KOPT-K1 (cell line): ENCODE results near the gene BEST1.
"Not testable (repeated sequence)": the region's sequence is repeated elsewhere in the genome, so short reads cannot be mapped to it uniquely, and the experiment has no call there.

Source experiments
- H3K27ac ChIP-seq: fragments of 200-600 bp; sonication (generic); 2 replicates; pipeline ENCODE4 v1.5.1; 2016; ENCODE audit warnings: antibody characterized with exemption, mild to moderate bottlenecking, low read depth, low read length; ENCODE audit not compliant: poor library complexity, severe bottlenecking
- H3K36me3 ChIP-seq: fragments of 200-600 bp; sonication (generic); 2 replicates; pipeline ENCODE4 v1.5.1; 2017; ENCODE audit warnings: antibody characterized with exemption, mild to moderate bottlenecking, low read length, moderate library complexity; ENCODE audit not compliant: insufficient read depth
- H3K9me3 ChIP-seq: fragments of 200-600 bp; sonication (generic); 2 replicates; pipeline ENCODE4 v1.5.1; 2017; ENCODE audit warnings: antibody characterized with exemption, low read length, mild to moderate bottlenecking; ENCODE audit not compliant: insufficient read depth, poor library complexity, severe bottlenecking

BEST1 gene

DNA sequence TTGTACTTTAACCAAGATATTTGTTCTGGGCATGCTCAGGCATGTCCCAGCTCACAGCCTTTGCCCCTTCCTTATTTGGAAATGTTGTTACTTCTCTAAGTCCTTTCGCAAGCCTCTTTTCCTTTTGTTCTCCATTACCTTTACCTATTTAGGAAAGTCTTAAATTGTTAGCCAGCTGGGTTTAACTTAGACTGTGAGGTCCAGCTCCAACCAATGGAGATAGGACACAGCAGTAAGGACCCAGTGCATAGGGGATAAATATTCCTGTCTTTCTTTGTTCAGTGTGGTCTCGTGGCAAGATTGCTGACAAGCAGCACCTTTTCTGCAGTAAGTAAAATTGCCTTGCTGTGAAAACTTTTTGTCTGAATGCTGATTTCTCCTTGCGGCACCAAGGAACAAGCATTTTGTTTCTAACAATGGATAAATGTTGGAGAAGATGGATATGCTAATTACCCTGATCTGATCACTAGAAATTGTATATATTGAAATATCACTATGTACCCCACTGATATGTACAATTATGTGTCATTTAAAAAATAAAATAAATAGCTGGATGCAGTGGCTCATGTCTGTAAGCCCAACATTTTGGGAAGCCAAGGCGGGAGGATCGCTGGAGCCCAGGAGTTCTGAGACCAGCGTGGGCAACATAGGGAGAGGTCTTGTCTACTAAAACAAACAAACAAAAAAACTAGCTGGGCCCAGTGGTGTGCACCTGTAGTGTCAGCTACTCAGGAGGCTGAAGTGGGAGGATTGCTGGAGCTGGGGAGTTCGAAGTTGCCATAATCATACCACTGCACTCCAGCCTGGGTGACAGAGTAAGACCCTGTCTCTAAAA lies 49.2 kb downstream of the BEST1 start:
- no peak overlapping the region for H3K27ac ChIP-seq
- H3K9me3 ChIP-seq, result peaks cover 7% of the 10 kb centered on the region
- no peaks in the 10 kb centered on the region for H3K36me3 ChIP-seq

DNA sequence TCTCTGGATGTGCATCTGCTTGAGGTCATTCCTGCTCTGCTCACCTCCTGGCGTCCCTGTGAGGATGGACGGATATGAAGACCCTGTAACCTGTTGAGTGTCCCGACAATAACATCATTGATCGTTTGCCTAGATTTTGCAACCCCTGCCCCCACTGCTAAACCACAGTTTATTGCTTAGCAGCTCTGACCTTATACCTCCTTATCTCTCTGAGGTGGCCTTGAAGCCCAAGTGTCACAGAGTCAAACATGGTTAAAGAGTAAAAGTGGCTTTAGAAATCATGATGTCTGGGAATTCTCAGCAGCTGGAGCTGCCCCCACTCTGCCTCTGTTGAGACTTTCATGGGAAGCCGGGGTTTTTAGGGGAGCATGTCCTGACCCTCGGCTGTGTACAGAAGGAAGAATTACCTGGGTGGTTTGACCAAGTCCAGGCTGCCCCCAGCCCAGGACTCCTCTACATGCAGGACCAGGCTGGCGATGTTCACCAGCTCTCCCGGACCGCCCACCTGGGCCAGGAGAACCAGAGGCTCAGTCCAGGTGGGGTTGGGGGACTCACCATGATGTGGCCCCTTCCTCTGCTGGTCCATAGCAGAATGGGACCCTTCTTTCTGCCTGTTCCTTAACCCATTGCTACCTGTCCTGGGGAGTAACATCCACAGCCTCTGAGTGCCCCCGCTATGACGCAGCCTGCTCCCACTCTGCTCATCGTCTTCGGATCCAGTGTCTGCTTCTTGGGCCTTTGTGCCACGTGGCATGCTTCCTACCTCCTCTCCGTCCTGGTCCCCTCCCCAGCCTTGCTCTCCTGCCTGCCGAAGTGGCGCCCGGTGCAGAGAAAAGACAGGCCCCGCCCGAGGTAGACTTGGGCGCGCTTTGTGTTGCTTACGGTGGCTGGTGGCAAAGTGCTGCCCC lies 50.6 kb downstream of the BEST1 start:
- no peak overlapping the region for H3K27ac ChIP-seq

GRCh38 chr11:62001450-62002191 lies 51.5 kb downstream of the BEST1 start:
- H3K9me3 ChIP-seq, result peaks cover 7% of the 10 kb centered on the region
- H3K27ac ChIP-seq, result no peak overlapping the region
- H3K36me3 ChIP-seq, result no peaks in the 10 kb centered on the region

More for the DNA sequence above, 50.6 kb downstream of the BEST1 start:
- Histone ChIP-seq H3K9me3 (peaks cover 7% of the 10 kb centered on the region), H3K36me3 (no peaks in the 10 kb centered on the region)

- not testable (repeated sequence) for H3K9me3 ChIP-seq
Observed at GRCh38 chr11:62002283-62002682, 52.1 kb downstream of the BEST1 start.

GRCh38 chr11:62004473-62004872 lies 54.3 kb downstream of the BEST1 start:
- Histone ChIP-seq H3K27ac (no peak overlapping the region), H3K36me3 (no peaks in the 10 kb centered on the region), H3K9me3 (peaks cover 2% of the 10 kb centered on the region)

More at GRCh38 chr11:62002283-62002682, 52.1 kb downstream of the BEST1 start:
- not testable (repeated sequence) for H3K36me3 ChIP-seq, H3K27ac ChIP-seq

GRCh38 chr11:62008193-62008592 lies 58.0 kb downstream of the BEST1 start:
- Histone ChIP-seq H3K36me3 (no peaks in the 10 kb centered on the region), H3K27ac (no peak overlapping the region), H3K9me3 (no peaks in the 10 kb centered on the region)

DNA sequence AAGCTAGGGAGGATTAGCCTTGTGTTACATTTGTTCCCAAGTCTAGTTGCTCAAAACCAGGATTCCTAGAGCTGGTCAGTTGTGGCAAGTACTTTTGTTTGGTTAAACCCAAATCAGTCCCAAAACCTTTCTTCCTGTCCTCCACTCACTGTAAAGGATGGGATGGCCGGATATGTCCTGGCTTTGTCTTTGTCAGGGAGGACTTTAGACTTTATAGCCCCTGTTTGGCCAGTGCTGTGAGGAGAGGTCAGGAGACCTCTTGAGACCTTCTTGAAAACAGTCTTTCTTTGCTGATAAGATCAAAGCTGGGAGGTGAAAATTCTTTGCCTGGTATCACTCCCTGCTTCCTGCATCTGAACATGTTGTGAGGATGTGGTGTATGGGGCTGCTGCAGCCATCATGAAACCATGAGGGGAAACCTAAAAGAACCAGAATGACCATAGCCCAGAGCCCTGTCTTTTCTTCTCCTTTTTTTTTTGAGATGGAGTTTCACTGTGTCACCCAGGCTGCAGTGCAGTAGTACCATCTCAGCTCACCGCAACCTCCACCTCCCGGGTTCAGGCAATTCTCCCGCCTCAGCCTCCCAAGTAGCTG lies 60.9 kb downstream of the BEST1 start:
- Histone ChIP-seq H3K36me3 (no peaks in the 10 kb centered on the region), H3K27ac (no peak overlapping the region), H3K9me3 (no peaks in the 10 kb centered on the region)

GRCh38 chr11:62011881-62012280 lies 61.7 kb downstream of the BEST1 start:
- H3K9me3 ChIP-seq, result no peaks in the 10 kb centered on the region
- no peak overlapping the region for H3K27ac ChIP-seq
- no peaks in the 10 kb centered on the region for H3K36me3 ChIP-seq

GRCh38 chr11:62012451-62012831 lies 62.3 kb downstream of the BEST1 start:
- Histone ChIP-seq H3K9me3 (no peaks in the 10 kb centered on the region), H3K36me3 (no peaks in the 10 kb centered on the region), H3K27ac (no peak overlapping the region)

DNA sequence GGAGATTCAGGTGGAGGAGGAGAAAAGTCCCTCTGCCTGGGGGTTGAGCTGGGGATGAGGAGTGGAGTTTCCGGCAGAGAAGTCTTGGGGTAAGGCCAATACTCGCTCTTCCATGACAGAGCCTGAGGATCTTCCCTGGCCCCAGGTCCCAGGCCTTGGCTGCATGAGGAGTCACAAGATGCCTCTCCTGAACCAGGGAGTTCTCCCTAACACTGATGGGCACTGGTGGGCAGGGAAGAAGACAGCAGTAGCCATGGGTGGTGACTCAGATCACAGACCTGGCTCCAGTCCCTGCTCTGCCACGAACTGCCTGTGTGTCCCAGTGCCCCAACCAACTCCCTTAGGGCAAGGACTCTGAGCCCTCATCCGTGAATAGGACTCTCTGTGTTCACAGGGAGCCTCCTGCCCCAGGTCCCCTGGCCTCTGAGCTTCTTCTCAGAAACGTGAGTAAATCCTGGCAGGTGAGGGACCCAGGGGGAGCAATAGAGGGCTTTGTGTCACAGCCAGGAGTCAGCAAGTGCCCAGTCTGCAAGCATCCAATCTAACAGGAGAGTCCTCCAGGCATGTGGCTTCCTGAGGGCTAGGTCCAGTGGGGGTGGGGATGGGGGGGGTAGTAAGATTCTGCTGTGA lies 62.8 kb downstream of the BEST1 start:
- H3K36me3 ChIP-seq, result no peaks in the 10 kb centered on the region
- H3K27ac ChIP-seq, result no peak overlapping the region
- H3K9me3 ChIP-seq, result no peaks in the 10 kb centered on the region
